Left ventricle myocardium inferior (tissue), 1 donor: ENCODE results near the gene MPEG1. TPM values are rescaled to one million over a fixed set of nuclear protein-coding genes. Genes with fewer than 3 reads are reported as not detected.

Experiments used
- DNase-seq: peaks from one replicate; pipeline ENCODE4 v3.0.0-alpha.2; 2020
- H3K27ac ChIP-seq: fragments of 200-600 bp; replicated peaks from 2 replicates; pipeline ENCODE4 v1.8.0; 2021
- H3K27me3 ChIP-seq: fragments of 200-600 bp; 2 replicates; pipeline ENCODE4 v1.8.0; 2021; ENCODE audit warnings: low read depth
- H3K36me3 ChIP-seq: fragments of 200-600 bp; 2 replicates; pipeline ENCODE4 v1.8.0; 2021
- H3K4me1 ChIP-seq: fragments of 200-600 bp; 2 replicates; pipeline ENCODE4 v1.8.0; 2021
- H3K4me3 ChIP-seq: fragments of 200-600 bp; 2 replicates; pipeline ENCODE4 v1.8.0; 2021; ENCODE audit warnings: mild to moderate bottlenecking, moderate library complexity
- H3K9me3 ChIP-seq: fragments of 200-600 bp; replicated peaks from 2 replicates; pipeline ENCODE4 v1.8.0; 2021
- intact Hi-C: fragments of 100-400 bp; cut with micrococcal nuclease; formaldehyde crosslinking; loops from one replicate; pipeline ENCODE4 v1.11.0; 2022
- total RNA-seq: library from RNA; stranded (reverse); fragmentation: NEBNext Ultra II Directional; extraction: Animal tissue kit (Norgen Biotek cat#: 25700); gene quantifications from one replicate; pipeline ENCODE4 v1.2.1, GENCODE V29; 2021
- TF ChIP-seq, protein P1 (sequence below): fragments of 200-600 bp; IDR thresholded peaks from 2 replicates; pipeline ENCODE4 v1.8.0; 2021; ENCODE audit warnings: antibody characterized with exemption, mild to moderate bottlenecking, borderline replicate concordance
- donor health status: DM: no; HTN: yes; CAD: no; lungs with severe emphysema.

MPEG1 gene
- total RNA-seq, 1 donor from 2014 or later = 9.5 TPM

DNA sequence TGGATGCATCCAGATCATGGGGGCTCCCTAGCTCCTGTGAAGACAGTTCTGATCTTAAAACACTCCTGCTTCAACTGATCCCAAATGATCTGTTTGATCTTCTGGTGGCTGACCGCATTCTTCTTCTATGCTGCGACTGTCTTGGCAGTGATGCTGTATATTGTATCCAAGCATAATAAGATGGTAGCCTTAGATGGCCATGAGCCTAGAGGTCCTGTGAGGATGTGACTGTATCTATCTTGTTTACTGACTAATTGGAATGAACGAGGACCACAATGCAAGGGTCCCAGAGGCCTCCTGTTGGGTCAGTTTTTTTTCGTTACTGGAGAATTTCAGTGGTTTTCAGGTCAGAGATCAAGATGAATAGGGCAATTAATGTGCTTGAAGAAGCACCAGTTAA is 7.1 kb upstream of the MPEG1 start:
- H3K4me3 ChIP-seq = no peak overlapping the region
- TF ChIP-seq, protein P1, sequence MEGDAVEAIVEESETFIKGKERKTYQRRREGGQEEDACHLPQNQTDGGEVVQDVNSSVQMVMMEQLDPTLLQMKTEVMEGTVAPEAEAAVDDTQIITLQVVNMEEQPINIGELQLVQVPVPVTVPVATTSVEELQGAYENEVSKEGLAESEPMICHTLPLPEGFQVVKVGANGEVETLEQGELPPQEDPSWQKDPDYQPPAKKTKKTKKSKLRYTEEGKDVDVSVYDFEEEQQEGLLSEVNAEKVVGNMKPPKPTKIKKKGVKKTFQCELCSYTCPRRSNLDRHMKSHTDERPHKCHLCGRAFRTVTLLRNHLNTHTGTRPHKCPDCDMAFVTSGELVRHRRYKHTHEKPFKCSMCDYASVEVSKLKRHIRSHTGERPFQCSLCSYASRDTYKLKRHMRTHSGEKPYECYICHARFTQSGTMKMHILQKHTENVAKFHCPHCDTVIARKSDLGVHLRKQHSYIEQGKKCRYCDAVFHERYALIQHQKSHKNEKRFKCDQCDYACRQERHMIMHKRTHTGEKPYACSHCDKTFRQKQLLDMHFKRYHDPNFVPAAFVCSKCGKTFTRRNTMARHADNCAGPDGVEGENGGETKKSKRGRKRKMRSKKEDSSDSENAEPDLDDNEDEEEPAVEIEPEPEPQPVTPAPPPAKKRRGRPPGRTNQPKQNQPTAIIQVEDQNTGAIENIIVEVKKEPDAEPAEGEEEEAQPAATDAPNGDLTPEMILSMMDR = no peak
- peaks cover 23% of the 10 kb centered on the region for H3K4me1 ChIP-seq
- H3K27ac ChIP-seq = no peak overlapping the region
- intact Hi-C loops = no loop called here
- no peaks in the 10 kb centered on the region for H3K27me3 ChIP-seq
- no peaks in the 10 kb centered on the region for H3K36me3 ChIP-seq
- no peaks in the 10 kb centered on the region for H3K9me3 ChIP-seq
- DNase-seq = no peak

DNA sequence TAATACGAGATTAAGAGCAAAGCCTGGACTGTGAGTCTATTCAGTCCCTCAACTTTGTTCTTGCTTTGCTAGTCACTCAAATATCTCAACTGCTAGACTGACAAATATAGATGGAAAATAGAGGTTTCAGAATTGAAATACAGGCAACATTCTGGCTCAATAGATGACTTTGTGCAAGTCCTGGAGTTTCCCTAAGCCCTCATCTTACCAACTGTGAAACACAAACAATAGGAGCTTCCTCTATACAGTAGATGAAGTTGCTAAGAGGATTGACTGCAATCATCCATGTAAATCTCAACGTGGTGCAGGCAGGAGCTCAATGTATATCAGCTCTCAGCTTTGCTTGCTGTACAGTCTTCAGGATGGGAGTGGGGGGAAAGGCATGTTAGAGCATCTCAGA is 6.2 kb upstream of the MPEG1 start:
- Histone ChIP-seq H3K27me3 (no peaks in the 10 kb centered on the region), H3K4me3 (no peak overlapping the region), H3K4me1 (peaks cover 13% of the 10 kb centered on the region), H3K36me3 (no peaks in the 10 kb centered on the region), H3K27ac (no peak overlapping the region), H3K9me3 (no peaks in the 10 kb centered on the region)
- TF ChIP-seq, protein P1 = no peak
- DNase-seq = no peak
- intact Hi-C loops = no loop called here

DNA sequence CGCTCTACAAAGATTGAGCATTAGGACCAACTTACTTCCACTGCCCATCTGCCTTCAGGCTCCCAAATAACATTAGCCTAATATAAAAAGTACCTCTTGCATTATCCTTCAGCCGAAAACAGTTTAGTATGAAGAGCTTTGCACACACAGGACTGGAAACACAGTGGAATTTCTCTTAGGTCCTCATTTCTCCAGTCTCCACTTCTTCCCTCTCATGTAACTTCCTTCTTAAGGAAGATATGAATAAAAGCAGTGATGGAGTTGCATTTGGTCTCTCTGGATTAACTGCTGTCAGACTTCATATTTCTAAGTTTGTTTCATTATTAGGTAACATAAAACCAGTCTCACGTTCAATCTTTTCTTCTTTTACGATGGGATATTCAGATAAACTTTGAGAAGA is 5.6 kb upstream of the MPEG1 start:
- TF ChIP-seq, protein P1 = no peak
- intact Hi-C loops = no loop called here
- no peaks in the 10 kb centered on the region for H3K36me3 ChIP-seq
- H3K27ac ChIP-seq = no peak overlapping the region
- no peaks in the 10 kb centered on the region for H3K9me3 ChIP-seq
- no peak overlapping the region for H3K4me3 ChIP-seq
- no peak for DNase-seq
- H3K4me1 ChIP-seq = peaks cover 9% of the 10 kb centered on the region
- H3K27me3 ChIP-seq = no peaks in the 10 kb centered on the region

DNA sequence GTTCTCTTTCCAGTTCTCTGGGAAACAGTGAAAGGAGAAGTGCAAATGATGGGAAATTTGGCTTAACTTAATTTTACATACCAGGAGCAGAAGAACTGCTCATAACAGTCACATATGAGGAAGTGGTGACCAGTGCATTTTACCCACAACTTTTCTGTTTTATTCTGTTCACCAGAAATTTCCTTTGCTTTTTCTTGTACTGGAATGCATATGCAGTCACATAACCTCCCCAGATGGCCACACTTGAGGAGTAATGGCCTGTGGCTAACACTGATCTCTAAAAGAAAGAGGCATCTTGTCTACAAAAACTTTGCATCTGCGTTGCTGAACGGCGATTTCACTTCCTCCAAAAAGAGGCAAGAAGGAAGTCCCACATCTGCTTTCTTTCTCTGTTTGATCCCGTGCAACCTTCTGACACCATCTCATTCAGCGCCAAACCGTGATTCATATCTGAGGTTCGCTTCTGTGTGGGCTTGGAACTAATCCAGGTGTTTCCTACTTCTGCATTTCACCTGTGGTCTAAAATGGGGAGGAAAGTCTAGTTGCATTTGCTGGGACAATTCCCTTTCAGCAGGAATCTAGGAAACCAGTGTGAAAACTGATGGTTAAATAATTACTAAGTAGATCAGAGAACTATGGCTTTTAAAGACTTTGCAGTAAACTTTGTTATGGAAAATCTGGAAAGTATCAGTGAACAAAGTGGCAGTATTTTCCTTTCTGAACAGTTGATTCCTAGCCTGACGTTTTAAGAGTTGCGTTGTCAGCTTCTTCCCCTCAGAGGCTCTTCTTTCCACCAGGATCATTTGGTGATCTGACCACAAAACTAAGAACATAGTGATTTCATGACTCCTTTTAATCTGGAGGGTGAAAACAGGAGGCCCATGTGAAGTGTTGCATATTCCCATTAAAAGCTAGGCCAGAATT is 4.2 kb upstream of the MPEG1 start:
- no peak for DNase-seq
- peak overlapping the region; percentile 56 for H3K27ac ChIP-seq
- intact Hi-C loops = no loop called here
- H3K4me3 ChIP-seq = no peak overlapping the region
- H3K9me3 ChIP-seq = no peaks in the 10 kb centered on the region
- no peaks in the 10 kb centered on the region for H3K36me3 ChIP-seq
- H3K27me3 ChIP-seq = peaks cover 4% of the 10 kb centered on the region
- TF ChIP-seq, protein P1 = no peak
- peaks cover 9% of the 10 kb centered on the region for H3K4me1 ChIP-seq

DNA sequence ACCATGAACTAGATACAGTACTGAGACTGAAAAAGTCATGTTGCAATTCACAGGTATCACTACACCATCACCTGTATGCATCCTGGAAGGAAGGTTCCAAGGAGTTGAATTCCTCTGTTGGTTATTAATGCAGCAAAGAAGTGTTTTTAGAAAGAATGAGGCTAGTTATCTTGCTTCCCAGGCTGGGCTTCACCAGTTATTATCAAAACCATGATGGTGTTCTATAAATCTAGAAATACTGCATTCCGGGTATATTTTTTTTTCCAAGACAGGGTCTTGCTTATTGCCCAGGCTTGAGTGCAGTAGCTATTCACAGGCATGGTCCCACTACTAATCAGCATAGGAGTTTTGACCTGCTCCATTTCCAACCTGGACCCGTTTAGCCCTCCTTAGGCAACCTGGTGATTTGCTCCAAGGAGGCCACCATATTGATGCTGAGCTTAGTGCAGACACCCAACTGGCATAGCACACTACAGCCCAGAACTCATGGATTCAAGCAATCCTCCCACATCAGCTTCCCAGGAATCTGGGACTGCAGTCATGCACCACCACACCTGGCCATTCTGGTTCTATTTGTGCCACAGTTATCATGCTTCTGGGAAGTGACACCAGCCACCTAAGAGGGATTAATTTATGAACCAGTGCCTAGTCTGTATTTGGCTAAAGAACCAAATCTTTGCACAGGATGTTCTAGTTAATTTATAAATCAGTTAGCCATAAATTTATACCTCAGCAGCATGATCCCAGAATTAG is 1.6 kb upstream of the MPEG1 start:
- Histone ChIP-seq H3K4me3 (no peak overlapping the region), H3K4me1 (peaks cover 9% of the 10 kb centered on the region), H3K36me3 (no peaks in the 10 kb centered on the region), H3K27ac (no peak overlapping the region), H3K9me3 (no peaks in the 10 kb centered on the region), H3K27me3 (peaks cover 8% of the 10 kb centered on the region)
- no peak for DNase-seq
- TF ChIP-seq, protein P1 = no peak
- intact Hi-C loops = no loop called here
